GM13977 (cell line): ENCODE measurements around the gene MTMR10.

Source experiments
- DNase-seq: peaks from one replicate; pipeline ENCODE4 v3.0.0; 2012; ENCODE audit warnings: low spot score
- in situ Hi-C: fragments of 300-500 bp; cut with MboI; formaldehyde crosslinking; loops from one replicate; pipeline ENCODE4 v1.12.0; 2022; ENCODE audit warnings: low sequenced_read_pairs, low pct_unique_long_range_greater_than_20kb, mixed read lengths, inconsistent platforms; ENCODE audit not compliant: unreplicated experiment
- TF ChIP-seq, protein P1 (sequence below): IDR thresholded peaks from 2 replicates; pipeline ENCODE4 v1.5.1; 2012; ENCODE audit warnings: mild to moderate bottlenecking, control low read depth; ENCODE audit not compliant: insufficient read depth; ENCODE audit errors: extremely low read depth, missing control alignments

Gene MTMR10

DNA sequence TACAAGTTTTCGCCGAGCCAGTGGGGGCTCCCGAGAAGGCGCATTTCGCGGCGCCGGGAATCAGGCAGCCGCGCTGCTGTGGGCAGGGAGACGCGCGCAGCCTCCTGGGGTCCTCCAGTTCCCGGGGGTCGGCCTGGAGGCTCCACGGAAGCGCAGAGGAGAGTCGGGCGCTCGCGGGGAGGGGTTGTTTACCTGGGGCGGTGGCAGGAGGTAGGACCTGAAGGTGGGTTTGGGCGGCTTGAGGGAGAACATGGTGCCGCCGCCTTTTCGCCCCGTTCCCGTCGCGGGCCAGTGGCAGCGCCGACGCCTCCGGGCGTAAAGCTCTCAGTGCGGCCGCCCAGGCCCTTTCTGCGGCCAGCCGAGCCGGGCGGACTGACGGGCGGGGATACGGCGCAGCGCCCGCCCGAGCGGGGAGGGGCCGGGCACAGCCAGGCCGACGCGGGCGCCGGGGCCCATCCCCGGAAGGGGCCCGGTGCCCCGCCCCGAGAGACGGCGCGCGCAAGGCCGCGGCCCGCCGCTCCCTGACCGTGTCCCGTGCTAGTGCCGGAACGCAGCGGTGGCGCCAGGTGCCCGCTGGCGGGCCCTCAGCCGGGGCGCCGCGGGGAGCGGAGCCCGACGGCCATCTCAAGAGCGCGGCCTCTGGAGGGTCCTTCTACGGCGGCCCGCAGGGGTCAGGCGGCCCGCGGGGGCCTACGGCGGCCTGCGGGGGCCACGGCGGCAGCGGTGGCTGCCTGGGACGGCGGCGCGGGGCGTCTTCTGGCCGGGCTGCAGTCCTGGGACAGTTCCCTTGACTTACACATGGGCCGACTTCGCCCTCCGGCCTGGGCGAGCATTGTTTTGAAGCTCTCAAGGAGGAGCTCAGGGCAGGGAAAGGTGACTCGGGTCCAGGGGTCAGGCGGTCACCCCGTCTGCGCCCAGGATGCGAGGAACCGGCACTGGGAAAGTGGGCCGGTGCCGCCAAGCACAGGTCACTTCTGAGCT, at the start of gene MTMR10:
Gene MTMR10, minus strand, starts transcription at position 374 of the 981 bp plus-strand sequence. Its CDS starts 122 bp downstream, at position 252.
- DNase-seq: peak; percentile 95
- TF ChIP-seq, protein P1, sequence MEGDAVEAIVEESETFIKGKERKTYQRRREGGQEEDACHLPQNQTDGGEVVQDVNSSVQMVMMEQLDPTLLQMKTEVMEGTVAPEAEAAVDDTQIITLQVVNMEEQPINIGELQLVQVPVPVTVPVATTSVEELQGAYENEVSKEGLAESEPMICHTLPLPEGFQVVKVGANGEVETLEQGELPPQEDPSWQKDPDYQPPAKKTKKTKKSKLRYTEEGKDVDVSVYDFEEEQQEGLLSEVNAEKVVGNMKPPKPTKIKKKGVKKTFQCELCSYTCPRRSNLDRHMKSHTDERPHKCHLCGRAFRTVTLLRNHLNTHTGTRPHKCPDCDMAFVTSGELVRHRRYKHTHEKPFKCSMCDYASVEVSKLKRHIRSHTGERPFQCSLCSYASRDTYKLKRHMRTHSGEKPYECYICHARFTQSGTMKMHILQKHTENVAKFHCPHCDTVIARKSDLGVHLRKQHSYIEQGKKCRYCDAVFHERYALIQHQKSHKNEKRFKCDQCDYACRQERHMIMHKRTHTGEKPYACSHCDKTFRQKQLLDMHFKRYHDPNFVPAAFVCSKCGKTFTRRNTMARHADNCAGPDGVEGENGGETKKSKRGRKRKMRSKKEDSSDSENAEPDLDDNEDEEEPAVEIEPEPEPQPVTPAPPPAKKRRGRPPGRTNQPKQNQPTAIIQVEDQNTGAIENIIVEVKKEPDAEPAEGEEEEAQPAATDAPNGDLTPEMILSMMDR: no peak
- in situ Hi-C loops: no loop called here

GRCh38 chr15:31040611-31041010, 49.2 kb upstream of the MTMR10 start:
- no peak for DNase-seq
- TF ChIP-seq, protein P1: no peak
- in situ Hi-C loops: no loop called here

DNA sequence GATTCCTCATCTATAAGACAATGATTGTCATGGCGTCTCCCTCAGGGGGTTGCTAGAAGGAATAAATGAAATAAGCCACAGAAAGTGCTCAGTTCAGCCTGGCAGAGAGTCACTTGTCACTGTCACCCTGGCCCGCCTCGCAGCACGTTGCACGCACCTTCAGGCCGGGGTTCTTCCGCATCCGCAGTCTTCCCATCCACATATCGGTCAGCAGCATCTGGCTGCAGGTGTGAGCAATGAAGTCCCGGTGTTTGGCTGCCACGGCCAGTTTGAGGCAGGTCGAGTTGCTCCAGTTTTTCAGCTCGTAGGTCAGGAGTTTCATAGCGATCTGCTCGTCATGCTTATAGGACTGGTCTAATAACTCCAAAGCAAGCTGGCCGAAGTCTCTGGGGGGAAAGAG, 48.5 kb upstream of the MTMR10 start:
- TF ChIP-seq, protein P1: no peak
- in situ Hi-C loops: no loop called here
- DNase-seq: no peak

GRCh38 chr15:31037731-31038477, 46.5 kb upstream of the MTMR10 start:
- DNase-seq: no peak
- in situ Hi-C loops: no loop called here
- TF ChIP-seq, protein P1: no peak

DNA sequence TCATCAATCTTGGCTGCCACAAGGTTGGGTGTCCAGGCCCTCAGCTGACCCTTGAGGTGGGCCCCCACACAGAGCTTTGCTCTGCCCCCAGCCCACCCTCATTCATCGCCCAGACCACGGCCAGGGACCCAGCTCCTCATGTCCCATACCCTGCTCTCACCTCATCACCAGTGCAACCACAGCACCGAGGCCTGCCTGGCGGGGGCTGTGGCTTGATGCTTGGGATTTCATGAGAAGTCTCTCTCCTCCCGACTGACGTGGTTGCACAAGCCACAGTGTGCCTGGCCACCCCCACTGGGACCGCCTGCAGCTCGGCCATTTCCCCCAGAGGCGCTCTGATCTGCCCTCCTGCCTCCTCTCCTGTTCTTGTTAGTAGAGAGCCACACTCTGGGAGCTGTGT, 45.4 kb upstream of the MTMR10 start:
- in situ Hi-C loops: no loop called here
- DNase-seq: no peak
- TF ChIP-seq, protein P1: no peak

- no peak for DNase-seq
- in situ Hi-C loops: no loop called here
- TF ChIP-seq, protein P1: no peak
Observed at GRCh38 chr15:31035610-31036009, 44.2 kb upstream of the MTMR10 start.
